ENCODE results near the gene ZC3H10. TPM values are rescaled to one million over a fixed set of nuclear protein-coding genes. Genes with fewer than 3 reads are reported as not detected.

ZC3H10 gene
- polyA plus RNA-seq, 2 donors = 1.4 to 2.2 TPM

Other genes with a start within 250 kb of the ZC3H10 start
- 10 to 100 TPM; 63.7 to 71.0 TPM for gene PYM1, start 190.4 kb upstream of the ZC3H10 start, polyA plus RNA-seq
- 100 to 1,000 TPM; 128 to 291 TPM for gene DGKA, start 187.1 kb upstream of the ZC3H10 start, polyA plus RNA-seq
- gene PMEL, start 152.2 kb upstream of the ZC3H10 start, polyA plus RNA-seq = under 1 TPM; 0.63 to 0.75 TPM
- 10 to 100 TPM in 1 of 2 donors, 1 to 10 TPM in 1; 9.2 to 18.8 TPM for gene CDK2, start 151.4 kb upstream of the ZC3H10 start, polyA plus RNA-seq
- gene RAB5B, start 144.2 kb upstream of the ZC3H10 start, polyA plus RNA-seq = 10 to 100 TPM; 78.2 to 88.8 TPM
- 10 to 100 TPM; 14.3 to 14.9 TPM for gene SUOX, start 121.0 kb upstream of the ZC3H10 start, polyA plus RNA-seq
- gene IKZF4, start 97.2 kb upstream of the ZC3H10 start, polyA plus RNA-seq = 1 to 10 TPM; 1.5 TPM
- gene RPS26, start 76.3 kb upstream of the ZC3H10 start, polyA plus RNA-seq = 100 to 1,000 TPM; 899 to 941 TPM
- gene ERBB3, start 38.1 kb upstream of the ZC3H10 start, polyA plus RNA-seq = 100 to 1,000 TPM in 1 of 2 donors, 10 to 100 TPM in 1; 49.4 to 102 TPM
- gene PA2G4, start 13.7 kb upstream of the ZC3H10 start, polyA plus RNA-seq = 100 to 1,000 TPM; 103 to 180 TPM
- 1,000 to 10,000 TPM; 1,736 to 6,738 TPM for gene RPL41, start 1.6 kb upstream of the ZC3H10 start, polyA plus RNA-seq
- 10 to 100 TPM; 15.6 to 36.6 TPM for gene ESYT1, start 10.0 kb downstream of the ZC3H10 start, polyA plus RNA-seq
- 10 to 100 TPM; 57.3 to 57.7 TPM for gene MYL6B, start 34.3 kb downstream of the ZC3H10 start, polyA plus RNA-seq
- 1,000 to 10,000 TPM; 1,769 to 2,908 TPM for gene MYL6, start 40.1 kb downstream of the ZC3H10 start, polyA plus RNA-seq
- gene SMARCC2, start 71.2 kb downstream of the ZC3H10 start, polyA plus RNA-seq = 10 to 100 TPM; 21.4 to 31.4 TPM
- 10 to 100 TPM in 1 of 2 donors, 1 to 10 TPM in 1; 7.9 to 17.5 TPM for gene RNF41, start 103.7 kb downstream of the ZC3H10 start, polyA plus RNA-seq
- 10 to 100 TPM; 10.2 to 19.1 TPM for gene NABP2, start 106.1 kb downstream of the ZC3H10 start, polyA plus RNA-seq
- gene SLC39A5, start 111.8 kb downstream of the ZC3H10 start, polyA plus RNA-seq = under 1 TPM; 0.09 to 0.29 TPM
- 1 to 10 TPM; 4.9 to 9.3 TPM for gene ANKRD52, start 140.1 kb downstream of the ZC3H10 start, polyA plus RNA-seq
- 1 to 10 TPM; 5.5 to 7.0 TPM for gene COQ10A, start 148.7 kb downstream of the ZC3H10 start, polyA plus RNA-seq
- 10 to 100 TPM; 53.7 to 98.0 TPM for gene CS, start 182.1 kb downstream of the ZC3H10 start, polyA plus RNA-seq
- 10 to 100 TPM; 62.1 to 75.3 TPM for gene CNPY2, start 197.7 kb downstream of the ZC3H10 start, polyA plus RNA-seq
- gene PAN2, start 215.7 kb downstream of the ZC3H10 start, polyA plus RNA-seq = 10 to 100 TPM; 18.1 to 44.7 TPM
- gene IL23A, start 220.6 kb downstream of the ZC3H10 start, polyA plus RNA-seq = 10 to 100 TPM in 1 of 2 donors, 1 to 10 TPM in 1; 2.9 to 32.1 TPM
- 10 to 100 TPM; 23.9 to 35.1 TPM for gene STAT2, start 241.8 kb downstream of the ZC3H10 start, polyA plus RNA-seq
- not detected for gene APOF, start 244.6 kb downstream of the ZC3H10 start, polyA plus RNA-seq

Data from esophagus (tissue), 2 donors.